A549 treated with GW870086 at 1 μM for 4 hours (cell line): ENCODE results near the gene LCN2. TPM values are rescaled to one million over a fixed set of nuclear protein-coding genes. Genes with fewer than 3 reads are reported as not detected.

Source experiments
- total RNA-seq: library from RNA; stranded (reverse); fragments of 200-300 nt; extraction: Qiagen RNA extraction; gene quantifications from 5 replicates; pipeline ENCODE4 v1.2.3, GENCODE V29; 2022; ENCODE audit warnings: low read depth

Gene LCN2
- total RNA-seq, result 2.4 to 6.8 TPM (median 3.2 TPM) in 5 replicates

GRCh38 chr9:128149001-128149701 is at the start of gene LCN2:
Gene LCN2, plus strand, starts transcription at chr9:128149453. Its CDS starts 73 bp downstream, at chr9:128149526.

GRCh38 chr9:128127568-128127989 is 21.7 kb upstream of the LCN2 start, which contains the start of gene PTGES2:
Gene PTGES2, minus strand, starts transcription at chr9:128127729. Its CDS starts 12 bp downstream, at chr9:128127717.

GRCh38 chr9:128159784-128160602 is 10.7 kb downstream of the LCN2 start, which contains the start of gene BBLN:
Gene BBLN, plus strand, starts transcription at chr9:128160265. Its CDS starts 143 bp downstream, at chr9:128160408.

DNA sequence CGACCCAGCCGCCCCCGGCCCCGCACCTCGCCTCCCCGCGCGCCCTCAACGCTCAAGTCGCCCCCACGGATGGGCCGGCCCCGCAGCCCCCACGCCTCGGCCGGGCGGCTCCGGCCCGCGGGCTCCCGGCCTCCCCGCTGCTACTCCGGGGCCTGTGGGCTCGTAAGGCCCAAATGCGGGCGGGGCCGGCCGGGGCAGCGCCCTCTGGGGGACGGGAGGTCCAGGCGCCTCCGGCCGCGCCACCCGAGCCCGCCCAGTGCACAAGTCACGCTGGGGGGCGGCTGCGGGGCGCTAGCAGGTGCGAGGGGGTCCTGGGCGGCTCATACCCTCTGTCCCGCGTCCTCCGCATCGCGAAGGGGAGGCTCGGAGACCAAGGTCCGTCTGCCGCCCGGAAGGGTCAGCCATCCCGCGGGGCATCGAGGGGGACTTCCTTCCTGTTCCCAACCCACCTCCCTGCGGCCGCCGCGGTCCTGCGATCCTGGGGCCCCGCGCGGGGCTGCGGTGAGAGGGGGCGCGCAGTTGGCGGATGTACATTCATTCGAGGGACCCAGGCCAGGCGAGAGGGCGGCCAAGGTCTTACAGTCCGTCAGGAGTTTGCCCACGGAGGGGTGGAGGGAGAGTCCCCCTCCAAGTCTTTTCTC is 42.3 kb downstream of the LCN2 start, which contains the start of gene CIZ1:
Gene CIZ1 (minus strand): TSS at position 167 of the 641 bp plus-strand sequence. CDS start 715 bp downstream, outside the sequence.

Other genes with a start within 250 kb of the LCN2 start
- 17.8 to 24.7 TPM (median 20.3 TPM) in 5 replicates for gene ST6GALNAC6, start 249.8 kb upstream of the LCN2 start, total RNA-seq
- gene ST6GALNAC4, start 232.4 kb upstream of the LCN2 start, total RNA-seq, result 13.8 to 20.6 TPM (median 18.1 TPM) in 5 replicates
- 1.3 to 3.3 TPM (median 1.8 TPM) in 5 replicates for gene PIP5KL1, start 218.7 kb upstream of the LCN2 start, total RNA-seq
- gene DPM2, start 211.6 kb upstream of the LCN2 start, total RNA-seq, result 36.4 to 43.7 TPM (median 41.9 TPM) in 5 replicates
- 45.8 to 67.1 TPM (median 58.6 TPM) in 5 replicates for gene EEIG1, start 168.5 kb upstream of the LCN2 start, total RNA-seq
- 4.5 to 6.9 TPM (median 6.4 TPM) in 5 replicates for gene NAIF1, start 82.1 kb upstream of the LCN2 start, total RNA-seq
- gene SLC25A25, start 81.2 kb upstream of the LCN2 start, total RNA-seq, result 7.2 to 8.7 TPM (median 8.0 TPM) in 5 replicates
- 67.6 to 98.4 TPM (median 91.8 TPM) in 5 replicates for gene PTGES2, start 21.7 kb upstream of the LCN2 start, total RNA-seq
- 48.4 to 68.9 TPM (median 61.7 TPM) in 5 replicates for gene BBLN, start 10.8 kb downstream of the LCN2 start, total RNA-seq
- 69.8 to 91.7 TPM (median 80.7 TPM) in 5 replicates for gene CIZ1, start 42.1 kb downstream of the LCN2 start, total RNA-seq
- 80.7 to 101 TPM (median 88.4 TPM) in 5 replicates for gene DNM1, start 53.9 kb downstream of the LCN2 start, total RNA-seq
- gene GOLGA2, start 126.6 kb downstream of the LCN2 start, total RNA-seq, result 37.3 to 51.1 TPM (median 46.7 TPM) in 5 replicates
- 42.0 to 55.1 TPM (median 43.8 TPM) in 5 replicates for gene SWI5, start 126.8 kb downstream of the LCN2 start, total RNA-seq
- 38.1 to 56.2 TPM (median 47.7 TPM) in 5 replicates for gene TRUB2, start 173.0 kb downstream of the LCN2 start, total RNA-seq
- 50.4 to 59.1 TPM (median 55.9 TPM) in 5 replicates for gene COQ4, start 173.4 kb downstream of the LCN2 start, total RNA-seq
- 36.3 to 50.5 TPM (median 46.0 TPM) in 5 replicates for gene SLC27A4, start 191.1 kb downstream of the LCN2 start, total RNA-seq
- 67.0 to 85.2 TPM (median 83.9 TPM) in 5 replicates for gene URM1, start 221.9 kb downstream of the LCN2 start, total RNA-seq